Endothelial cell of umbilical vein (primary cell): ENCODE data around the gene CYP2S1. TPM values are rescaled to one million over a fixed set of nuclear protein-coding genes. Genes with fewer than 3 reads are reported as not detected.

Experiments used
- BruUV-seq: library from RNA; stranded (reverse); fragments of 400-500 nt; replicated peaks from 2 replicates; lab custom pipeline; 2021; lab: Mats Ljungman, UMichigan
- CTCF ChIA-PET: fragments of 300-600, 350-600 bp; sonication (Branson Sonifier 250); formaldehyde crosslinking; loops from one replicate; lab custom pipeline; 2021; ENCODE audit warnings: antibody characterized with exemption, inconsistent platforms; lab: Charles Lee
- POLR2A ChIA-PET: fragments of 300-600, 350-600 bp; sonication (Branson Sonifier 250); formaldehyde crosslinking; loops from one replicate; lab custom pipeline; 2021; ENCODE audit warnings: antibody characterized with exemption, inconsistent platforms; lab: Charles Lee
- DNase-seq: peaks from one replicate; pipeline ENCODE4 v3.0.0-alpha.2; 2011; ENCODE audit warnings: low read depth, low spot score
- FAIRE-seq: peaks from 2 replicates; lab custom pipeline; 2011; peaks lifted over from hg19 to GRCh38; lab: Jason Lieb, UNC
- H2AFZ ChIP-seq: 2 replicates; pipeline ENCODE4 v1.6.0; 2012; ENCODE audit warnings: low read depth, low read length, control low read depth, inconsistent platforms
- H3K27ac ChIP-seq: 2 replicates; pipeline ENCODE4 v1.5.1; 2011; ENCODE audit warnings: low read depth, mild to moderate bottlenecking, control low read depth, low read length, moderate library complexity; ENCODE audit not compliant: insufficient read depth
- H3K27me3 ChIP-seq, 2 experiments: 2 replicates each; pipeline versions ENCODE4 v1.6.0 to v1.6.1; 2011; ENCODE audit warnings: low read length in 2 of 2, mixed read lengths in 1 of 2; ENCODE audit not compliant: control insufficient read depth in 2 of 2, insufficient read depth in 2 of 2
- H3K36me3 ChIP-seq, 2 experiments: 2 replicates in 1 of 2; 3 replicates in 1 of 2; pipeline ENCODE4 v1.5.1; 2011; ENCODE audit warnings: low read length in 2 of 2, mild to moderate bottlenecking in 1 of 2, moderate library complexity in 1 of 2; ENCODE audit not compliant: control insufficient read depth in 2 of 2, insufficient read depth in 2 of 2; ENCODE audit errors: extremely low read depth in 1 of 2
- H3K4me1 ChIP-seq: 3 replicates; pipeline ENCODE4 v1.5.1; 2011; ENCODE audit warnings: mild to moderate bottlenecking, low read length; ENCODE audit not compliant: control insufficient read depth, insufficient read depth; ENCODE audit errors: extremely low read depth
- H3K4me2 ChIP-seq: 2 replicates; pipeline ENCODE4 v1.6.1; 2011; ENCODE audit warnings: low read length, control low read depth, mixed read lengths; ENCODE audit not compliant: insufficient read depth
- H3K4me3 ChIP-seq, 3 experiments: fragments of 200-600 bp in 1 of 3; sonication (generic), shearing (Covaris generic) in 1 of 3; replicated peaks in 1 of 3; 2 replicates each; pipeline ENCODE4 v1.5.1; 2011 to 2016; ENCODE audit warnings: control low read depth in 3 of 3, low read length in 3 of 3, mild to moderate bottlenecking in 2 of 3, inconsistent platforms in 1 of 3, low read depth in 1 of 3, moderate library complexity in 1 of 3; ENCODE audit not compliant: insufficient read depth in 1 of 3
- H3K79me2 ChIP-seq: 2 replicates; pipeline ENCODE4 v1.6.0; 2012; ENCODE audit warnings: low read length, inconsistent platforms; ENCODE audit not compliant: control insufficient read depth, insufficient read depth
- H3K9ac ChIP-seq: replicated peaks from 2 replicates; pipeline ENCODE3; 2011; ENCODE audit warnings: low read length, control low read depth; ENCODE audit not compliant: insufficient read depth; ENCODE audit errors: extremely low read depth
- H3K9me1 ChIP-seq: replicated peaks from 3 replicates; pipeline ENCODE4 v1.6.0; 2011; ENCODE audit warnings: mild to moderate bottlenecking, low read length; ENCODE audit not compliant: control insufficient read depth, insufficient read depth; ENCODE audit errors: extremely low read depth
- H3K9me3 ChIP-seq: replicated peaks from 2 replicates; pipeline ENCODE4 v1.5.1; 2012; ENCODE audit warnings: low read length, inconsistent platforms; ENCODE audit not compliant: control insufficient read depth, insufficient read depth
- H4K20me1 ChIP-seq: replicated peaks from 2 replicates; pipeline ENCODE3; 2011; ENCODE audit warnings: mild to moderate bottlenecking, low read length; ENCODE audit not compliant: control insufficient read depth, insufficient read depth; ENCODE audit errors: extremely low read depth
- EZH2 ChIP-seq: IDR thresholded peaks from 2 replicates; pipeline ENCODE4 v1.6.1; 2012; ENCODE audit warnings: borderline replicate concordance, low read depth, mild to moderate bottlenecking, moderate library complexity, low read length, inconsistent platforms; ENCODE audit not compliant: severe bottlenecking
- FOS ChIP-seq: IDR thresholded peaks from 2 replicates; pipeline ENCODE4 v1.6.1; 2011; ENCODE audit warnings: mild to moderate bottlenecking, low read length, moderate library complexity, borderline replicate concordance; ENCODE audit not compliant: insufficient read depth
- GATA2 ChIP-seq: IDR thresholded peaks from 2 replicates; pipeline ENCODE4 v1.7.0; 2011; ENCODE audit warnings: low read depth, mild to moderate bottlenecking, moderate library complexity, mixed read lengths, low read length; ENCODE audit not compliant: insufficient read length, insufficient read depth
- JUN ChIP-seq: IDR thresholded peaks from 2 replicates; pipeline ENCODE4 v1.6.1; 2011; ENCODE audit warnings: borderline replicate concordance, low read depth; ENCODE audit not compliant: insufficient read length, insufficient read depth
- MYC ChIP-seq: IDR thresholded peaks from one replicate; pipeline ENCODE4 v1.6.1; 2011; ENCODE audit warnings: mild to moderate bottlenecking, low read depth, low read length
- POLR2A ChIP-seq: IDR thresholded peaks from 2 replicates; pipeline ENCODE4 v1.6.1; 2012; ENCODE audit warnings: low read depth, mild to moderate bottlenecking, control low read depth, low read length
- POLR2AphosphoS5 ChIP-seq: IDR thresholded peaks from 2 replicates; pipeline ENCODE4 v1.6.1; 2012; ENCODE audit warnings: low read depth, mild to moderate bottlenecking, control low read depth, low read length, moderate library complexity; ENCODE audit not compliant: insufficient read depth
- dilution Hi-C: fragments of 300-500 bp; cut with MboI; formaldehyde crosslinking; loops from one replicate; pipeline ENCODE4 v1.15.0; 2019; ENCODE audit warnings: low sequenced_read_pairs; ENCODE audit not compliant: extremely low pct_ligation_motif_present
- intact Hi-C: fragments of 100-400 bp; cut with micrococcal nuclease; formaldehyde crosslinking; loops from one replicate; pipeline ENCODE4 v1.10.0; 2022
- polyA plus RNA-seq, 4 experiments: library from polyadenylated mRNA; depleted of rRNA in 3 of 4; stranded (reverse) in 3 of 4; unstranded in 1 of 4; fragments of >200 nt; gene quantifications; 2 replicates each; pipeline versions ENCODE4 v1.2.1 to v1.2.3, GENCODE V29; 2011 to 2012; ENCODE audit warnings: missing spikeins in 1 of 4
- total RNA-seq: library from RNA; stranded (reverse); gene quantifications from 2 replicates; pipeline ENCODE4 v1.2.3, GENCODE V29; 2021
- TF ChIP-seq, protein P1 (sequence below), 2 donors: IDR thresholded peaks; 1 replicate in 1 of 2; 2 replicates in 1 of 2; pipeline ENCODE4 v1.5.1; 2011; ENCODE audit warnings: low read length in 2 of 2, mild to moderate bottlenecking in 2 of 2, moderate library complexity in 2 of 2, control low read depth in 1 of 2, inconsistent platforms in 1 of 2, low read depth in 1 of 2; ENCODE audit not compliant: insufficient read depth in 1 of 2; ENCODE audit errors: extremely low read depth in 1 of 2
- TF ChIP-seq, protein P2 (sequence below): IDR thresholded peaks from 2 replicates; pipeline ENCODE4 v1.6.1; 2011; ENCODE audit not compliant: insufficient read depth, insufficient read length

Gene CYP2S1
- total and polyA plus RNA-seq, 2 donors (not counting 3 experiments of a cell fraction or from before 2014, with no cell fraction given) = 0.98 to 4.5 TPM

DNA sequence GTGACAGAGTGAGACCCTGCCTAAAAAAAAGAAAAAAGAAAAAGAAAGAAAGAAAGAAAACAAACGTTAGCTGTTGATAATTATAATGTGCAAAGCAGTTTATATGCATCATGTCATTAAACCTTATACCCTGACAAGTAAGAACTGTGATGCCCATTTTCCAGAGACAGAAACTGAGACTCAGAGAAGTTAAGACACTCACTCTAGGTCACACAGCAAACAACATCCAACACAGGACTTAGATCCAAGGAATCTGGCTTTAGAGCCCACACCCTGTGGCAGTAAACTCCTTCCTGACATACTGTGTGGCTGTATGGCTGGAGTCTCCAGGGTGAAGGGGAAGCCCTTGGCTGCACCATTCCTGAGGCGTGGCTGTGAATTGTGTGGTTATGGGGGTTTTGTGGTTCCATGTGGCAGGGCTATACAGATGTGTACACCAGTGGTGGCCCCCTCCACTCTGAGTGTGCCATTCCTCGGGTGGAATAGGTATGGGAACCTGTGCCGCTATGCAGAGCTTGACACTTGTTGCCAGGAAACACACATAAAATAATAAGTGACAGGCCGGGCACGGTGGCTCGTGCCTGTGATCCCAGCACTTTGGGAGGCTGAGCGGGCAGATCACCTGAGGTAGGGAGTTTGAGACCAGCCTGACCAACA is 41.6 kb downstream of the CYP2S1 start:
- no peaks in the 10 kb centered on the region for H4K20me1 ChIP-seq
- ChIA-PET POLR2A (no interaction called here), CTCF (interaction anchor here (0.6 to 3.6 kb wide), 2 partner anchors 28 to 30 kb away, joined by 3 to 16 read pairs; no protein-coding TSS in a partner anchor)
- H3K36me3 ChIP-seq = peaks cover 8 to 27% of the 10 kb centered on the region in 2 experiments
- no peaks in the 10 kb centered on the region for H3K9me3 ChIP-seq
- no peak overlapping the region for H3K4me3 ChIP-seq
- FAIRE-seq (no peak), DNase-seq (no peak)
- peaks cover 25% of the 10 kb centered on the region for H3K79me2 ChIP-seq
- H3K4me2 ChIP-seq = no peak overlapping the region
- dilution Hi-C loops = no loop called here
- H3K9ac ChIP-seq = no peak overlapping the region
- TF ChIP-seq POLR2A = peak; percentile 1
- TF ChIP-seq POLR2AphosphoS5 = no peak
- no peaks in the 10 kb centered on the region for H3K4me1 ChIP-seq
- no peak overlapping the region for H3K27ac ChIP-seq
- no TSS peak for BruUV-seq
- intact Hi-C loops = no loop called here
- no peaks in the 10 kb centered on the region for H3K9me1 ChIP-seq
- H3K27me3 ChIP-seq = no peaks in the 10 kb centered on the region
- H2AFZ ChIP-seq = no peak overlapping the region

DNA sequence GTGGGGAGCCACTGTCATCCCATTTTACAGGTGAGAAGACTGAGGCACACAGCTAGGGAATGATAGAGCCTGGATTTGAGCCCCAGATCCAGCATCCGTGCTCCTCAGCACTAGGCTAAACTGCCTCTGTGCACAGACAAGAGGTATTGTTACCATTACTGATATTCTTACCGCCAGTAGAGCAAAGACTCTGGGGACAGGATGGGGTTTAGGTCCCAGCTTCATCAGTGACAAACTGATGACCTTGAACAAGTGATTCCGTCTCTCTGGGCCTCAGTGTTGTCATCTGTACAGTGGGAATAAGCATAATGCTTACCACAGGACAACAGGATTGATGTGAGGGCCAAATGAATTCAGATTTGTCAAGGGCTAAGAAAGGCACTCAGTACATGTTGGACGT is 42.5 kb downstream of the CYP2S1 start:
- Histone ChIP-seq H3K27ac (no peak overlapping the region), H3K79me2 (peaks cover 17% of the 10 kb centered on the region), H3K36me3 (peaks cover 11 to 30% of the 10 kb centered on the region in 2 experiments), H2AFZ (no peak overlapping the region), H3K9ac (no peak overlapping the region), H3K9me1 (no peaks in the 10 kb centered on the region), H3K4me2 (no peak overlapping the region), H3K27me3 (no peaks in the 10 kb centered on the region), H3K4me1 (no peaks in the 10 kb centered on the region), H3K9me3 (no peaks in the 10 kb centered on the region), H4K20me1 (no peaks in the 10 kb centered on the region), H3K4me3 (no peak overlapping the region)
- ChIA-PET CTCF (interaction anchor here (0.6 to 3.6 kb wide), 2 partner anchors 27 to 31 kb away, joined by 3 to 16 read pairs; no protein-coding TSS in a partner anchor), POLR2A (no interaction called here)
- DNase-seq (no peak), FAIRE-seq (no peak)
- no TSS peak for BruUV-seq
- intact Hi-C loops (no loop called here), dilution Hi-C loops (no loop called here)
- no peak for TF ChIP-seq FOS
- TF ChIP-seq EZH2 = no peak
- TF ChIP-seq POLR2AphosphoS5 = no peak
- no peak for TF ChIP-seq MYC
- no peak for TF ChIP-seq JUN
- TF ChIP-seq, protein P1, sequence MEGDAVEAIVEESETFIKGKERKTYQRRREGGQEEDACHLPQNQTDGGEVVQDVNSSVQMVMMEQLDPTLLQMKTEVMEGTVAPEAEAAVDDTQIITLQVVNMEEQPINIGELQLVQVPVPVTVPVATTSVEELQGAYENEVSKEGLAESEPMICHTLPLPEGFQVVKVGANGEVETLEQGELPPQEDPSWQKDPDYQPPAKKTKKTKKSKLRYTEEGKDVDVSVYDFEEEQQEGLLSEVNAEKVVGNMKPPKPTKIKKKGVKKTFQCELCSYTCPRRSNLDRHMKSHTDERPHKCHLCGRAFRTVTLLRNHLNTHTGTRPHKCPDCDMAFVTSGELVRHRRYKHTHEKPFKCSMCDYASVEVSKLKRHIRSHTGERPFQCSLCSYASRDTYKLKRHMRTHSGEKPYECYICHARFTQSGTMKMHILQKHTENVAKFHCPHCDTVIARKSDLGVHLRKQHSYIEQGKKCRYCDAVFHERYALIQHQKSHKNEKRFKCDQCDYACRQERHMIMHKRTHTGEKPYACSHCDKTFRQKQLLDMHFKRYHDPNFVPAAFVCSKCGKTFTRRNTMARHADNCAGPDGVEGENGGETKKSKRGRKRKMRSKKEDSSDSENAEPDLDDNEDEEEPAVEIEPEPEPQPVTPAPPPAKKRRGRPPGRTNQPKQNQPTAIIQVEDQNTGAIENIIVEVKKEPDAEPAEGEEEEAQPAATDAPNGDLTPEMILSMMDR (IDR thresholded peaks at IDR 0.05; ENCODE audit: extremely low read depth in 1 of 2, insufficient read depth in 1 of 2, low read depth in 1 of 2, low read length in 2 of 2) = no peak
- TF ChIP-seq POLR2A = no peak
- TF ChIP-seq GATA2 = no peak
- TF ChIP-seq, protein P2, sequence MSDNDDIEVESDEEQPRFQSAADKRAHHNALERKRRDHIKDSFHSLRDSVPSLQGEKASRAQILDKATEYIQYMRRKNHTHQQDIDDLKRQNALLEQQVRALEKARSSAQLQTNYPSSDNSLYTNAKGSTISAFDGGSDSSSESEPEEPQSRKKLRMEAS = no peak
